NCI-H2029 (cell line): ENCODE data around the gene HLA-DMA.

Source experiments
- DNase-seq: peaks from one replicate; lab custom pipeline; 2025; lab: John Stamatoyannopoulos, UW

Gene HLA-DMA

DNA sequence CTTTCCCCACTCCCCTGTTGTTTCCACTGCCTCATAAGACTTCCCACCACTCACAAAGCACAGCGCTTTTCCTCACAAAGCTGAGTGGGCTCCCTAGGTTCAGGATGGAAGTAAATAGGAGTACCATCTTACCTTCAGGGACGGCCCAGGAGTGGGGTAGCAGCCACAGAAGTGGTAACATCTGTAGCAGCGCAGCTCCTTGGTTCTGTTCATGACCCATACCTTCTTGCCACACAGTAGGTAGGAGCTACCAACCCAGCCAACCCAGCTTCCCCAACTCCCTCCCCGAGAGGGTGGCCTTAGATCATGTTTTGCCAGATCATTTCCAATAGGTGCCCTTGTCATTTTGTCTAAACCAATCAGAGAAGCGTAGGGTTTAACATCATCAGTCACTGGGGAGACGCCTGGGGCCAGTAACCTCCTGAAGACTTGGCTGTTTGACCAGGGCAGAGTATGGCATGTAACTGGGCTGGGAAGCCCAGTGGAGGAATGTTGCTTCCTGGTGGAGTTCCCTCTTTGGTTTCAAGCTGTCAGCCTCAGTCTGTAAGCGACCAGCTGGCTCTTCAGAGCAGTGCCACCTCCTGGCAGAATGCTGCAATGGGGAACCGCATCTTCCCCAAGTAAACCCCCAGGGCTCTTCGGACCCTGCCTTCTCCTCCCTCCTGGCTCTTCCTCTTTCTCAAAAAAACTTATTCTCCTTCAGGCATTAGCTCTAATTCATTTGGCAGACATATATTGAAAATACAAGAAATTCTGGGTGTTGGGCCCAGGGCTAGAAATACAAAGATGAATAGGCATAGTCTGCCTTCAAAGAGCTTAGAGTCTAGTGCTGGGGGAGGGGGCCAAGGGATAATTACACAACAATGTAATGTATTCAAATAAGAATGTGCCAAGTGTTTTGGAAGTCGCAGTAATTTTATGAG lies at the start of gene HLA-DMA:
TSS of gene HLA-DMA (minus strand) at position 281 of the 923 bp plus-strand sequence. CDS start at position 220, 61 bp downstream.
- peak; percentile 38 for DNase-seq

DNA sequence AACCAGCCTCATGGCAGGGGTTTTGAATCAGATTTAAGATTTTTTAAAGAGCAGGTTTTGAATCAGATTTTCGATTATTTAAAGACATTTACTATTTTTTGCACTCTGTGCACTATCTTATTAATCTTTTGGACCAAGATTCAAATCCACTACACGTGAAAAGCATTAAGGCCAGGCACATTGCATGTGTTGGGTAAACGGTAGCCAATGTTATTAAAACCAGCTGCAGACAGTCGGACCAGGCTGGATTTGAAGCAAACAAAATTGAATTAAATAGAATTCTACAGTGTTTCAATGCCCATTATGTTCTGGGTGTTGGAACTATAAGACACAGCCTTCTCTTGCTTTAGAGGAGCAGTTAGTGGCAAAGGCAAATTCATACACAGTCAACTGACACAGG lies 48.8 kb upstream of the HLA-DMA start:
- no peak for DNase-seq

GRCh38 chr6:33000055-33000454 lies 47.2 kb upstream of the HLA-DMA start:
- DNase-seq = no peak

DNA sequence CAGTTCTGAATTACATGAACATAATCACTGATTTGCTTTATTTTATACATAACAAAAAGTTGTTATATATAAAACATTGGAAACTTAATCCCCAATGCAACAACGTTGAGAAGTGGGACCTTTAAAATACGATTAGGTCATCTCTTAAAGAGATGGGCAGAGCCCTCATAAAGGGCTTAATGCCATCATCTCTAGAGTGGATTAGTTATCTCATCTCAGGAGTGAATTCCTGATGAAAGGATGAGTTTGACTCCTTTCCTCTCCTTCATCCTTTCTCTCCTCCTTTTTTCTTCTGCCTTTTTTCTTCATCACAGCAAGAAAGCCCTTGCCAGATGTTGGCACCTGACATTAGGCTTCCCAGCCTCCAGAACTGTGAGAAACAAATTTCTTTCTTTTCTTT lies 42.6 kb upstream of the HLA-DMA start:
- no peak for DNase-seq

- DNase-seq = no peak
These were observed 40.6 kb upstream of the HLA-DMA start for GRCh38 chr6:32993363-32993973.

DNA sequence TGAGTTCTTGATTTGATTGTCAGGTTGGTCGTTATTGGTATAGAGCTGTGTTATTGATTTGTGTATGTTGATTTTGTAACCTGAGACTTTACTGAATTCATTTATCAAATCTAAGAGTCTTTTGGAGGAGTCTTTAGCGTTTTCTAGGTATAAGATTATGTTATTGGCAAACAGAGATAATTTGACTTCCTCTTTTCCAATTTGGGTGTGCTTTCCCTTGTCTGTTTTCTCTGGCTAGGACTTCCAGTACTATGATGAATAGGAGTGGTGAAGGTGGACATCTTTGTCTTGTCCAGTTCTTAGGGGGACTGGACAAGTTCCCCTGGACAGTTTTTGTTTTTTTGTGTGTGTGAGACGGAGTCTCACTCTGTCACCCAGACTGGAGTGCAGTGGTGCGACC lies 39.1 kb upstream of the HLA-DMA start:
- no peak for DNase-seq

DNA sequence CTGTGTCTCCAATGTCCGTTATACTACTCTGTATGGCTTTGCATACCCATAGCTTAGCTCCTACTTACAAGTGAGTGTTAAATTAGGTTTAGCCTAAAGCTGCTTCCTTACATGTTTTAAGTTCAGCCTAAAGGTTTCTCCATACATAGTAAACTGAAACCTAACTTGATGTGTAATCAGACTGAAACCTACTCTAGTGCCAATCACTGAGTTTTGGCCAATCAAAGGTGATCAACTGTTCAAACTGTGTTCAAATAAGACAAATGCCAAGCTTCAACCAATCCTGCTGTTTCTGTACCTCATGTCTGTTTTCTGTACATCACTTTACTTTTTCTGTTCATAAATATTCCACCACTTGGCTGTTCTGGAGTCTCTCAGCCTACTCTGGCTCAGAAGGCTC lies 36.5 kb upstream of the HLA-DMA start:
- no peak for DNase-seq

GRCh38 chr6:32984622-32985389 lies 31.9 kb upstream of the HLA-DMA start:
- peak; percentile 92 for DNase-seq

GRCh38 chr6:32983964-32984621 lies 31.2 kb upstream of the HLA-DMA start:
- DNase-seq = no peak

DNA sequence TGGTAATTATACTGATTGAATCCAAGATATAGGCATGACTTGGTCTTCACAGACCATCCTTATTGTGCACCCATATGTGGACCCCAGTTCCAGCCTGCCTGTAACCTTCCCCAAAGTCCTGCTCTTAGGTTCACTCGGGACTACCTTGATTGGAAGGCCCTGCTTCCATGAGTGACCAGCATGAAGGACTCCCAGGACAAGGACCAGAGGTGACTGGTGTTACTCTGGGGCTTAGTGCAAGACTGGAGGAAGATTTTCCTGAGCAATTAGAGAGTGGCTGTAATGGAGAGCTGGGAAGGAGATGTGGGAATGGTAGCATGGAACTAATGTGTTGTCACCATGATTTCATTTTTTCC lies 30.6 kb upstream of the HLA-DMA start:
- no peak for DNase-seq

DNA sequence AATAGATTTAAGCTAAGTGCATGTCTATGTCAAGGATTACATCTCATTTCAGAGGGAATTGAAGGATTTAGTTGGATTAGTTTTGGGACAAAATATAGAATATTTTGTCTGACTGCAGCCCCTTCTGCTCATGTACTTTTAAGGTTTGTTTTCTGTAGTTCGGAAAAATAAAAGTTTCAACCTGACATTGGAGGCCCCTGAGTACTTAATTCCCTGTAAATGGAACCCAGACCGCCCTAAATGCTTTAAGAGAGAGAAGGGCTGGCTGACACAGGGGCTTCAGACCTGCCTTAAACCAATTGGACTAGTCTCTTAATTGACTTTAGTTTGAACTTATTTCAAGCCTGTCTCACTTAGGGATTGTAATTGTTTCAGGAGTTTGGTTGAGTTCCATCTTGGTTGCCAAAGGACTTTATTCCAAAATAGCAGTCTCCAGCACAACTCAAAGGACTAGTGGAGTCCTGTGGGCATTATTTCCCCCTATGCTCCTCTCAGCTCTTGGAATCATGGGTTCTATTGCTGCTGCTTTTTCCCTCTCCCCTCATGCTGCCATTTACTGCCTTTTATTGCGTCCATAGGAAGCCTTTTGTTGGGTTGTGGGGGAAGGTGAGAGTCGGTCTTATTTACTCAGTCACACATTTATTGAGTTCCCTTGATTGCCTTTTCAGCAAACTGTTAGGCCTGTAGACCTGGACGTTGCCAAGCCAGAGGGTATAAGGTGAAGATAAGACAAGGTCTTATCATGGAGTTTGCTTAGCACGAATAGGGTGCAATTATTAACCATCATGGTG lies 30.0 kb upstream of the HLA-DMA start:
- no peak for DNase-seq

DNA sequence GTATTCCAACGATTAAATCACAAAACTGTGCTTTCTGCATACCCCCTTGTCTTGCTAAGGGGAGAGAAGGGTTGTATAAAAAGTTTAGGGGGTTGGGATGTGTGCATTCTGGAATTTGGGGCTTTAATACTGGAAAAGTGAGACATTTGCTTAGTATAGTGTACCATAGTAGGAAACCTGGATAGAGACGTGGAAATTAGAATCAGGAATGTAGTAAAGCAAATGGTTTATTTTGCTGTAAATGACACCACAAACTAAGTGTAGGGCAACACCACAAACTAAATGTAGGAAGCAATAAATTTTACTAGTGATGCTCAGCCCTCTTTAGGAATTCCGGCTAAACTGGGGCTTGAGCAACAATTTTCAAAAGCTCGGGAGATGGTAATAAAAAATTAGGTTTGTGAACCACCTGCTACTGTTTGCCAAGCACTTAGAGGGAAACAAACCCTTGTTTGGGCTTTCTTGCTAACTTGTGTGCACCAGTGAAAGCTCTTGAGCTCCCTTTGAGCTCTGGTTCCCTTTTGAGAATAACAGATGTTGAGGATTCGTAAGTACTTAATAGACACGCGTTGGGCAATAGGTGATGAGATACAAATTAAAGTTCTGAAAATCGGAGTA lies 29.3 kb upstream of the HLA-DMA start:
- peak; percentile 75 for DNase-seq

DNA sequence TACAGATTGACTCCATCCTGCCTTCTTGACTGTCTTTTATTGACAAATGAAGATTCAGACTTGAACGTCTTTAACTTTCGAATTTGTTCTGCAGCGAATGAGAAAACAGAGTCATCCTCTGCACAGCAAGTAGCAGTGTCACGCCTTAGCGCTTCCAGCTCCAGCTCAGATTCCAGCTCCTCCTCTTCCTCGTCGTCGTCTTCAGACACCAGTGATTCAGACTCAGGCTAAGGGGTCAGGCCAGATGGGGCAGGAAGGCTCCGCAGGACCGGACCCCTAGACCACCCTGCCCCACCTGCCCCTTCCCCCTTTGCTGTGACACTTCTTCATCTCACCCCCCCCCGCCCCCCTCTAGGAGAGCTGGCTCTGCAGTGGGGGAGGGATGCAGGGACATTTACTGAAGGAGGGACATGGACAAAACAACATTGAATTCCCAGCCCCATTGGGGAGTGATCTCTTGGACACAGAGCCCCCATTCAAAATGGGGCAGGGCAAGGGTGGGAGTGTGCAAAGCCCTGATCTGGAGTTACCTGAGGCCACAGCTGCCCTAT lies 27.7 kb upstream of the HLA-DMA start:
- no peak for DNase-seq

DNA sequence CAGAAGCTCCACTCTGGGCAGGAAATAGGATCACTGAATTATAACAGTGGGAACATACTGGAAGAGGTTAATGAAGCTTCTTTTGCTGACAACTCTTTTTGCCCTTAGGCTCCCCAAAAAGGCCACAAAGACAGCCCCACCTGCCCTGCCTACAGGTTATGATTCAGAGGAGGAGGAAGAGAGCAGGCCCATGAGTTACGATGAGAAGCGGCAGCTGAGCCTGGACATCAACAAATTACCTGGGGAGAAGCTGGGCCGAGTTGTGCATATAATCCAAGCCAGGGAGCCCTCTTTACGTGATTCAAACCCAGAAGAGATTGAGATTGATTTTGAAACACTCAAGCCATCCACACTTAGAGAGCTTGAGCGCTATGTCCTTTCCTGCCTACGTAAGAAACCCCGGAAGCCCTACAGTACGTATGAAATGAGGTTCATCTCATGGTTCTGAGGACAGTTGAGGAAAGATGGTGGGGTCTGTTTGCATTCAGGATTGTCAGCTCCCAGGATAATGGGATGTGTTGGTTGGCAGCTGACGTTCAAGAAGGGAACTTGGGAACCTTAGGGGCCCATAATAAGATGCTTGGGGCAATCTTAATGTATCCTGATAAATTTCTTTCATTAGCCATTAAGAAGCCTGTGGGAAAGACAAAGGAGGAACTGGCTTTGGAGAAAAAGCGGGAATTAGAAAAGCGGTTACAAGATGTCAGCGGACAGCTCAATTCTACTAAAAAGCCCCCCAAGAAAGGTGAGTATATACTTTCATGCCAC lies 27.0 kb upstream of the HLA-DMA start:
- no peak for DNase-seq

DNA sequence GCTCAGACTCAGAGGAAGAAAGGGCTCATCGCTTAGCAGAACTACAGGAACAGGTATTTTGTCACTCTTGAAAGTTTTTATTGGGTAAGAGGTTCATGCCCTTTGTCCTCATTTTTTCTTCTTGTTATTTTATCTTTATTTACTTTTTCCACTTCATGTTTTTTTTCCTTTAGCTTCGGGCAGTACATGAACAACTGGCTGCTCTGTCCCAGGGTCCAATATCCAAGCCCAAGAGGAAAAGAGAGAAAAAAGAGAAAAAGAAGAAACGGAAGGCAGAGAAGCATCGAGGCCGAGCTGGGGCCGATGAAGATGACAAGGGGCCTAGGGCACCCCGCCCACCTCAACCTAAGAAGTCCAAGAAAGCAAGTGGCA lies 25.0 kb upstream of the HLA-DMA start:
- DNase-seq = no peak

- DNase-seq = no peak
These were observed 24.5 kb upstream of the HLA-DMA start for GRCh38 chr6:32977272-32977952.

DNA sequence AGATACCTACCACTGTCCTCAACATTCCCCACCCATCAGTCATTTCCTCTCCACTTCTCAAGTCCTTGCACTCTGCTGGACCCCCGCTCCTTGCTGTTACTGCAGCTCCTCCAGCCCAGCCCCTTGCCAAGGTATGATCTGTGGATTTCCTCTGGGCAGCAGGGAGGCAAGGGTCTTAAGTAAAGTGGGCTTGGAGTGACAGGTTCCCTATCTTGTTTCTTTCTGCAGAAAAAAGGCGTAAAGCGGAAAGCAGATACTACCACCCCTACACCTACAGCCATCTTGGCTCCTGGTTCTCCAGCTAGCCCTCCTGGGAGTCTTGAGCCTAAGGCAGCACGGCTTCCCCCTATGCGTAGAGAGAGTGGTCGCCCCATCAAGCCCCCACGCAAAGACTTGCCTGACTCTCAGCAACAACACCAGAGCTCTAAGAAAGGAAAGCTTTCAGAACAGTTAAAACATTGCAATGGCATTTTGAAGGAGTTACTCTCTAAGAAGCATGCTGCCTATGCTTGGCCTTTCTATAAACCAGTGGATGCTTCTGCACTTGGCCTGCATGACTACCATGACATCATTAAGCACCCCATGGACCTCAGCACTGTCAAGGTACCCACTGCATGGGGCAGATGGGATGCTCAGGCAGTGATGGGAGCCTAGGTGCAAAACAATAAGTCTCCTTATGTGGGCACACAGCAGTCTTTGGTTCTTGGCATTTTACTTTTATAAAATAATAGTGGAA lies 23.6 kb upstream of the HLA-DMA start:
- DNase-seq = no peak

DNA sequence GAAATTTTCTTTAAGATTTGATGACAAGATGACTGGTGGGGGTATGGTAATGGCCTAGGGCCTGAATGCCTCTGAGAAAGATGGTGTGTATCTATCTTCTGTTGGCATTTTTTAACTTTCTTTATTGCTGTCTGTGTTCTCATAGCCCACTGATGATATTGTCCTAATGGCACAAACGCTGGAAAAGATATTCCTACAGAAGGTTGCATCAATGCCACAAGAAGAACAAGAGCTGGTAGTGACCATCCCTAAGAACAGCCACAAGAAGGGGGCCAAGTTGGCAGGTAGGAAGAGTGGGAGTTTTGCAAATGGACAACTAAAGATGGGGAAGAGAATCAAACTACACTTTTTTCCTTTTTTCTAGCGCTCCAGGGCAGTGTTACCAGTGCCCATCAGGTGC lies 23.0 kb upstream of the HLA-DMA start:
- DNase-seq = no peak
